K562 (cell line): Measurements from ENCODE around the gene XBP1. TPM values are rescaled to one million over a fixed set of nuclear protein-coding genes. Genes with fewer than 3 reads are reported as not detected.

Source experiments
- ATAC-seq: fragments of 200-7000 bp; cut with Tn5 transposase; 3 replicates; pipeline ENCODE4 v1.9.1; 2020; ENCODE audit warnings: moderate library complexity
- BruUV-seq: library from RNA; stranded (reverse); fragments of 400-500 nt; replicated peaks from 2 replicates; lab custom pipeline; 2021; lab: Mats Ljungman, UMichigan
- CTCF ChIA-PET: fragments of 300-600 bp; formaldehyde crosslinking; extraction: SDS; loops from one replicate; lab custom pipeline; 2021; ENCODE audit warnings: low intra/inter-chr PET ratio; lab: Yijun Ruan, JAX
- POLR2A ChIA-PET: fragments of 300-600, 350-650 bp; sonication (Branson Sonifier 250); formaldehyde crosslinking; extraction: SDS; loops from one replicate; lab custom pipeline; 2021; ENCODE audit warnings: antibody characterized with exemption, inconsistent platforms; lab: Yijun Ruan, JAX
- DNase-seq, 4 experiments: peaks; one replicate each; pipeline versions ENCODE4 v3.0.0 to v3.0.0-alpha.2; 2011 to 2018; ENCODE audit warnings: low spot score in 3 of 4, mixed read lengths in 3 of 4; ENCODE audit errors: extremely low read depth in 1 of 4
- FAIRE-seq: peaks from 2 replicates; lab custom pipeline; 2011; peaks lifted over from hg19 to GRCh38; lab: Jason Lieb, UNC
- H2AFZ ChIP-seq: 2 replicates; pipeline ENCODE4 v1.6.0; 2011; ENCODE audit warnings: low read depth, low read length, control low read depth, inconsistent platforms
- H3K27ac ChIP-seq: fragments of 200-600 bp; 3 replicates; pipeline ENCODE4 v1.8.0; 2011; ENCODE audit warnings: low read depth, mild to moderate bottlenecking, control low read depth, inconsistent platforms, low read length, moderate library complexity, mixed read lengths; ENCODE audit errors: extremely low read depth
- H3K27me3 ChIP-seq, 2 experiments: fragments of 300-600 bp in 1 of 2; 2 replicates in 1 of 2; 3 replicates in 1 of 2; pipeline versions ENCODE4 v1.6.0 to v1.8.0; 2011; ENCODE audit warnings: inconsistent platforms in 2 of 2, low read length in 2 of 2, mild to moderate bottlenecking in 1 of 2, mixed read lengths in 1 of 2, moderate library complexity in 1 of 2; ENCODE audit not compliant: control insufficient read depth in 2 of 2, insufficient read depth in 2 of 2
- H3K36me3 ChIP-seq: fragments of 300-600 bp; 3 replicates; pipeline ENCODE4 v1.8.0; 2011; ENCODE audit warnings: mild to moderate bottlenecking, low read length, inconsistent platforms; ENCODE audit not compliant: control insufficient read depth, insufficient read depth
- H3K4me1 ChIP-seq, 2 experiments: fragments of 200-600 bp in 1 of 2; replicated peaks in 1 of 2; 2 replicates in 1 of 2; 3 replicates in 1 of 2; pipeline versions ENCODE4 v1.5.1 to v1.8.0; 2011; ENCODE audit warnings: inconsistent platforms in 2 of 2, low read length in 2 of 2, mild to moderate bottlenecking in 1 of 2, mixed read lengths in 1 of 2, moderate library complexity in 1 of 2; ENCODE audit not compliant: control insufficient read depth in 2 of 2, insufficient read depth in 2 of 2
- H3K4me2 ChIP-seq: 2 replicates; pipeline ENCODE4 v1.6.1; 2011; ENCODE audit warnings: low read length, control low read depth, inconsistent platforms, mixed read lengths; ENCODE audit not compliant: insufficient read depth
- H3K4me3 ChIP-seq: fragments of 200-600 bp; sonication (generic), shearing (Covaris generic); 2 replicates; pipeline ENCODE4 v1.5.1; 2016; ENCODE audit warnings: control low read depth, inconsistent platforms
- H3K79me2 ChIP-seq: fragments of 200-600 bp; 3 replicates; pipeline ENCODE4 v1.8.0; 2011; ENCODE audit warnings: low read length, inconsistent platforms; ENCODE audit not compliant: control insufficient read depth, insufficient read depth
- H3K9ac ChIP-seq, 2 experiments: 2 replicates each; pipeline versions ENCODE4 v1.6.0 to v1.6.1; 2011; ENCODE audit warnings: low read depth in 2 of 2, low read length in 2 of 2, control low read depth in 1 of 2, inconsistent platforms in 1 of 2, mild to moderate bottlenecking in 1 of 2, mixed read lengths in 1 of 2; ENCODE audit not compliant: insufficient read depth in 1 of 2
- H3K9me1 ChIP-seq: one replicate; pipeline ENCODE4 v1.6.0; 2011; ENCODE audit warnings: inconsistent platforms, mild to moderate bottlenecking, low read length, moderate library complexity; ENCODE audit not compliant: control insufficient read depth, insufficient read depth
- H3K9me3 ChIP-seq: replicated peaks from 2 replicates; pipeline ENCODE4 v1.5.1; 2011; ENCODE audit warnings: low read depth, low read length, inconsistent platforms; ENCODE audit not compliant: control insufficient read depth, insufficient read depth
- H4K20me1 ChIP-seq: replicated peaks from 2 replicates; pipeline ENCODE4 v1.6.1; 2011; ENCODE audit warnings: low read length, inconsistent platforms, mixed read lengths; ENCODE audit not compliant: control insufficient read depth, insufficient read depth
- BRF1 ChIP-seq: IDR thresholded peaks from 3 replicates; pipeline ENCODE4 v1.6.1; 2011; ENCODE audit warnings: borderline replicate concordance, mild to moderate bottlenecking; ENCODE audit not compliant: insufficient read length; ENCODE audit errors: extremely low read depth
- HDAC3 ChIP-seq: fragments of 450-650 bp; IDR thresholded peaks from 2 replicates; pipeline ENCODE4 v1.6.1; 2018; ENCODE audit warnings: borderline replicate concordance, mild to moderate bottlenecking, moderate library complexity; ENCODE audit not compliant: partially characterized antibody
- PHF8 ChIP-seq: fragments of 200-600 bp; sonication (generic); IDR thresholded peaks from 2 replicates; pipeline ENCODE4 v1.6.1; 2012; ENCODE audit warnings: mixed run types, mild to moderate bottlenecking, inconsistent platforms, low read length, moderate library complexity, borderline replicate concordance
- SAP30 ChIP-seq: fragments of 200-600 bp; sonication (generic); IDR thresholded peaks from 2 replicates; pipeline ENCODE4 v1.6.1; 2012; ENCODE audit warnings: borderline replicate concordance, low read depth, mild to moderate bottlenecking, moderate library complexity, low read length, control low read depth, inconsistent platforms; ENCODE audit not compliant: insufficient read depth, poor library complexity, severe bottlenecking
- SOX6 ChIP-seq: fragments of 450-650 bp; IDR thresholded peaks from 2 replicates; pipeline ENCODE4 v1.6.1; 2014; ENCODE audit warnings: mild to moderate bottlenecking
- SP2 ChIP-seq: IDR thresholded peaks from 2 replicates; pipeline ENCODE4 v1.6.1; 2011; ENCODE audit warnings: mild to moderate bottlenecking, low read depth, low read length, moderate library complexity; ENCODE audit not compliant: poor library complexity, severe bottlenecking; ENCODE audit errors: extremely low read depth
- ZNF140 ChIP-seq: fragments of 250-450 bp; sonication (Bioruptor Pico); IDR thresholded peaks from 2 replicates; pipeline ENCODE4 v1.8.0; 2021; ENCODE audit warnings: moderate library complexity, mild to moderate bottlenecking, inconsistent platforms
- ZNF507 ChIP-seq: conservative IDR thresholded peaks from 2 replicates; pipeline ENCODE4 v1.6.1; 2017; ENCODE audit warnings: missing genetic modification characterization, missing compliant biosample characterization
- ZNF740 ChIP-seq, 3 experiments: fragments of 200-800 bp in 1 of 3; sonication (Bioruptor generic) in 1 of 3; sonication (generic) in 1 of 3; formaldehyde crosslinking in 1 of 3; IDR thresholded peaks; 2 replicates each; pipeline versions ENCODE4 v1.6.1 to v1.8.0; 2016 to 2022; ENCODE audit warnings: mild to moderate bottlenecking in 2 of 3, missing compliant biosample characterization in 2 of 3, missing genetic modification characterization in 2 of 3, missing genetic modification reagents in 1 of 3
- WGBS: fragments of 100-300 bp; shearing (Covaris generic); methylation state at CpG from one replicate; pipeline ENCODE4 v1.1.6; 2016; ENCODE audit warnings: low coverage, mixed read lengths; ENCODE audit not compliant: insufficient coverage; ENCODE audit errors: missing lambda C conversion rate; 5-methylcytosine and 5-hydroxymethylcytosine counted together
- in situ Hi-C: fragments of 300-500 bp; cut with MboI; formaldehyde crosslinking; loops from 4 replicates; pipeline ENCODE4 v1.15.0; 2018; ENCODE audit warnings: inconsistent platforms, mixed read lengths
- intact Hi-C: fragments of 100-400 bp; cut with micrococcal nuclease; formaldehyde crosslinking; loops from 2 replicates; pipeline ENCODE4 v1.14.2; 2022
- polyA plus RNA-seq, 8 experiments: library from polyadenylated mRNA; depleted of rRNA in 4 of 8; stranded (reverse) in 5 of 8; unstranded in 3 of 8; fragments of >200 nt; fragmentation: Nextera tagmentation in 2 of 8; fragmentation: Illumina TruSeq in 1 of 8; extraction: Ambion mirVana in 2 of 8; extraction: Trizol in 1 of 8; gene quantifications; 2 replicates each; pipeline versions ENCODE4 v1.2.1 to v1.2.3, GENCODE V29; 2011 to 2014; ENCODE audit warnings: inconsistent platforms in 1 of 8, missing spikeins in 1 of 8
- total RNA-seq, 7 experiments: library from RNA; depleted of rRNA in 6 of 7; stranded (reverse); fragments of >200 nt in 6 of 7; fragmentation: Illumina TruSeq in 2 of 7; extraction: Trizol in 2 of 7; gene quantifications; 2 replicates each; pipeline versions ENCODE4 v1.2.1 to v1.2.3, GENCODE V29; 2011 to 2021; ENCODE audit warnings: low replicate concordance in 1 of 7
- TF ChIP-seq, protein P1 (sequence below), 2 experiments: fragments of 450-650 bp; IDR thresholded peaks; 2 replicates each; pipeline ENCODE4 v1.6.1; 2018; ENCODE audit warnings: mild to moderate bottlenecking in 2 of 2, low read depth in 1 of 2; ENCODE audit not compliant: partially characterized antibody in 2 of 2

Gene XBP1
- total and polyA plus RNA-seq, 9 of the 15 experiments (the other 6 are each of a cell fraction or from before 2014, with no cell fraction given), result 25.0 to 218 (median 94.6) TPM

DNA sequence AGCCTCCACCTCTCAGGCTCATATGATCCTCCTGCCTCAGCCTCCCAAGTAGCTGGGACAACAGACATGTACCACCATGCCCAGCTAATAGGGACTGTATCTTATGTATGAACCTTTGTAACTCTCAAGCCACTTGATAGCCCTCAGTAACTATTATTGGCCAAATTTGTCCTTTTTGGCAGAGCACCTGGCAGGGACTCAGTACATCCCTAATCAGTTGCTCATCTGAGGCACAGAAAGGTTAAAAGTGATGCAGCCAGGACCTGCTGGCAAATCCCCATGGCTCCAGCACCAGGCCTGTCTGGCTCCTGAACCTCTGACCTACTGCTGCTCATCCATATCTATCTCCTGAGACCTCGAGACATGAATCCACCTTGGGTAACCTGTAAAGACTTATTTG, 21.1 kb upstream of the XBP1 start (continued):
- TF ChIP-seq, protein P1, sequence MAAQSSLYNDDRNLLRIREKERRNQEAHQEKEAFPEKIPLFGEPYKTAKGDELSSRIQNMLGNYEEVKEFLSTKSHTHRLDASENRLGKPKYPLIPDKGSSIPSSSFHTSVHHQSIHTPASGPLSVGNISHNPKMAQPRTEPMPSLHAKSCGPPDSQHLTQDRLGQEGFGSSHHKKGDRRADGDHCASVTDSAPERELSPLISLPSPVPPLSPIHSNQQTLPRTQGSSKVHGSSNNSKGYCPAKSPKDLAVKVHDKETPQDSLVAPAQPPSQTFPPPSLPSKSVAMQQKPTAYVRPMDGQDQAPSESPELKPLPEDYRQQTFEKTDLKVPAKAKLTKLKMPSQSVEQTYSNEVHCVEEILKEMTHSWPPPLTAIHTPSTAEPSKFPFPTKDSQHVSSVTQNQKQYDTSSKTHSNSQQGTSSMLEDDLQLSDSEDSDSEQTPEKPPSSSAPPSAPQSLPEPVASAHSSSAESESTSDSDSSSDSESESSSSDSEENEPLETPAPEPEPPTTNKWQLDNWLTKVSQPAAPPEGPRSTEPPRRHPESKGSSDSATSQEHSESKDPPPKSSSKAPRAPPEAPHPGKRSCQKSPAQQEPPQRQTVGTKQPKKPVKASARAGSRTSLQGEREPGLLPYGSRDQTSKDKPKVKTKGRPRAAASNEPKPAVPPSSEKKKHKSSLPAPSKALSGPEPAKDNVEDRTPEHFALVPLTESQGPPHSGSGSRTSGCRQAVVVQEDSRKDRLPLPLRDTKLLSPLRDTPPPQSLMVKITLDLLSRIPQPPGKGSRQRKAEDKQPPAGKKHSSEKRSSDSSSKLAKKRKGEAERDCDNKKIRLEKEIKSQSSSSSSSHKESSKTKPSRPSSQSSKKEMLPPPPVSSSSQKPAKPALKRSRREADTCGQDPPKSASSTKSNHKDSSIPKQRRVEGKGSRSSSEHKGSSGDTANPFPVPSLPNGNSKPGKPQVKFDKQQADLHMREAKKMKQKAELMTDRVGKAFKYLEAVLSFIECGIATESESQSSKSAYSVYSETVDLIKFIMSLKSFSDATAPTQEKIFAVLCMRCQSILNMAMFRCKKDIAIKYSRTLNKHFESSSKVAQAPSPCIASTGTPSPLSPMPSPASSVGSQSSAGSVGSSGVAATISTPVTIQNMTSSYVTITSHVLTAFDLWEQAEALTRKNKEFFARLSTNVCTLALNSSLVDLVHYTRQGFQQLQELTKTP (IDR thresholded peaks at IDR 0.05; ENCODE audit: low read depth in 1 of 2, partially characterized antibody in 2 of 2), result no peak
- TF ChIP-seq SP2 (no peak), PHF8 (no peak)

DNA sequence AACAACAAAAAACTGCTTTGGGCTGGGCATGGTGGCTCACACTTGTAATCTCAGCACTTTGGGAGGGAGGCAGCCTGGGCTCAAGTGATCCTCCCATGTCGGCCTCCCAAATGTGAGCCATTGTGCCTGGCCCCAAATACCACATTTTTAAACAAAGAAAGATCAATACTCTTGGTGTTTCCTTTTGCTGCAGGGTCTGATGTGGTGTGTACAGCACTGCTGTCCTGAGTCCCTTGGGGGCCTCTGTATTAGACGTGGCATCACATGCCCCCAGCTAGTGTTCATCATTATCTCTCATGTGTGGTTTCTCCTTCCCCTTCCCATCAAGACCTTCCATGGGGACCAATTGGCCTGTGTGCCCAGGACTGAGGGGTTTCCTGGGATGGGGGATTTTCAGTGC, 20.5 kb upstream of the XBP1 start:
- Histone ChIP-seq H3K27ac (no peak overlapping the region), H4K20me1 (no peaks in the 10 kb centered on the region), H3K9me1 (no peaks in the 10 kb centered on the region), H3K4me3 (no peak overlapping the region), H2AFZ (no peak overlapping the region), H3K79me2 (no peaks in the 10 kb centered on the region), H3K36me3 (no peaks in the 10 kb centered on the region), H3K9ac (no peak overlapping the region), H3K4me1 (peaks cover 0 to 15% of the 10 kb centered on the region in 2 experiments; a peak in 2 of 5 replicates), H3K27me3 (no peaks in the 10 kb centered on the region), H3K4me2 (no peak overlapping the region), H3K9me3 (no peaks in the 10 kb centered on the region)
- in situ Hi-C loops (loop anchor here (10.0 kb wide), 1 partner anchor 766 kb away; no protein-coding TSS in a partner anchor), intact Hi-C loops (no loop called here)
- DNase-seq, result no peak
- no peak for ATAC-seq
- no TSS peak for BruUV-seq
- 34% methylated on average over 2 of the region's 2 CpGs for WGBS
- ChIA-PET POLR2A (interaction anchor here (1.4 kb wide), 1 partner anchor 16 kb away, joined by 3 read pairs; no protein-coding TSS in a partner anchor), CTCF (no interaction called here)
- FAIRE-seq, result no peak
- TF ChIP-seq SAP30 (no peak), ZNF507 (tag) (no peak), HDAC3 (no peak), BRF1 (no peak), SOX6 (no peak), ZNF140 (no peak), ZNF740 (CRISPR knock-in tag; IDR thresholded peaks at IDR 0.05) (no peak), ZNF740 (tag; IDR thresholded peaks at IDR 0.05) (no peak)
